Common myeloid progenitor, CD34-positive (primary cell): ENCODE results near the gene CACNG8.

Experiments used
- CTCF ChIA-PET: fragments of 350-600 bp; sonication (Branson Sonifier 250); formaldehyde crosslinking; loops from one replicate; lab custom pipeline; 2021; ENCODE audit warnings: antibody characterized with exemption; lab: Charles Lee
- POLR2A ChIA-PET: fragments of 350-600 bp; sonication (Branson Sonifier 250); formaldehyde crosslinking; loops from one replicate; lab custom pipeline; 2021; ENCODE audit warnings: antibody characterized with exemption; lab: Charles Lee
- DNase-seq, 3 donors: peaks; one replicate each; pipeline versions ENCODE4 v3.0.0 to v3.0.0-alpha.2; 2013
- H3K27ac ChIP-seq, 2 experiments: 1 replicate in 1 of 2; 2 replicates in 1 of 2; pipeline ENCODE4 v1.7.0; 2013; ENCODE audit warnings: inconsistent platforms in 2 of 2, low read length in 2 of 2, mild to moderate bottlenecking in 2 of 2, low read depth in 1 of 2, moderate library complexity in 1 of 2; ENCODE audit not compliant: severe bottlenecking in 2 of 2, insufficient read depth in 1 of 2, poor library complexity in 1 of 2
- H3K27me3 ChIP-seq, 5 experiments: replicated peaks in 2 of 5; 1 replicate in 3 of 5; 2 replicates in 2 of 5; pipeline versions ENCODE4 v1.6.1 to v1.7.0; 2013; ENCODE audit warnings: low read length in 4 of 5, mild to moderate bottlenecking in 2 of 5, moderate library complexity in 2 of 5, inconsistent platforms in 1 of 5; ENCODE audit not compliant: insufficient read depth in 5 of 5, control insufficient read depth in 4 of 5
- H3K36me3 ChIP-seq, 4 experiments: 1 replicate in 2 of 4; 2 replicates in 2 of 4; pipeline versions ENCODE4 v1.6.1 to v1.7.0; 2013; ENCODE audit warnings: low read length in 3 of 4, control low read depth in 1 of 4, mild to moderate bottlenecking in 1 of 4; ENCODE audit not compliant: control insufficient read depth in 4 of 4, insufficient read depth in 4 of 4
- H3K4me1 ChIP-seq, 4 experiments: 1 replicate in 3 of 4; 2 replicates in 1 of 4; pipeline versions ENCODE4 v1.6.1 to v1.7.1; 2013; ENCODE audit warnings: low read length in 3 of 4, mild to moderate bottlenecking in 3 of 4, control low read depth in 1 of 4, inconsistent platforms in 1 of 4, moderate library complexity in 1 of 4; ENCODE audit not compliant: control insufficient read depth in 4 of 4, insufficient read depth in 4 of 4; ENCODE audit errors: control extremely low read depth in 1 of 4
- H3K4me3 ChIP-seq, 7 experiments: 1 replicate in 4 of 7; 2 replicates in 3 of 7; pipeline versions ENCODE4 v1.5.1 to v1.7.0; 2013; ENCODE audit warnings: mild to moderate bottlenecking in 7 of 7, low read length in 6 of 7, moderate library complexity in 6 of 7, inconsistent platforms in 2 of 7, low read depth in 2 of 7, control low read depth in 1 of 7; ENCODE audit not compliant: insufficient read depth in 4 of 7, control insufficient read depth in 1 of 7; ENCODE audit errors: extremely low read depth in 1 of 7
- H3K9me3 ChIP-seq, 5 experiments: 1 replicate in 4 of 5; 2 replicates in 1 of 5; pipeline versions ENCODE4 v1.6.1 to v1.7.1; 2013; ENCODE audit warnings: low read length in 4 of 5, mild to moderate bottlenecking in 2 of 5, inconsistent platforms in 1 of 5, low read depth in 1 of 5, moderate library complexity in 1 of 5; ENCODE audit not compliant: control insufficient read depth in 4 of 5, insufficient read depth in 2 of 5; ENCODE audit errors: control extremely low read depth in 1 of 5
- WGBS: methylation state at CpG from one replicate; pipeline ENCODE4 v1.1.5; 2013; ENCODE audit not compliant: insufficient coverage; 5-methylcytosine and 5-hydroxymethylcytosine counted together

The CACNG8 gene

GRCh38 chr19:53992815-53993214 lies 30.1 kb downstream of the CACNG8 start:
- Histone ChIP-seq H3K27ac (no peak overlapping the region), H3K36me3 (no peaks in the 10 kb centered on the region), H3K4me1 (peaks cover 0 to 5% (median 2%) of the 10 kb centered on the region in 4 experiments), H3K27me3 (peaks cover 2 to 56% (median 32%) of the 10 kb centered on the region in 5 experiments), H3K9me3 (no peaks in the 10 kb centered on the region), H3K4me3 (no peak overlapping the region)
- ChIA-PET CTCF (no interaction called here), POLR2A (no interaction called here)
- 31% methylated on average over 39 of the region's 43 CpGs for WGBS
- DNase-seq, result no peak

- peaks cover 2 to 61% (median 36%) of the 10 kb centered on the region in 5 experiments for H3K27me3 ChIP-seq
These were observed 30.7 kb downstream of the CACNG8 start for GRCh38 chr19:53993448-53993847.

GRCh38 chr19:53994811-53995210 lies 32.1 kb downstream of the CACNG8 start:
- ChIA-PET POLR2A (no interaction called here), CTCF (interaction anchor here (1.0 kb wide), 1 partner anchor 24 kb away, joined by 3 read pairs; no protein-coding TSS in a partner anchor)
- WGBS, result no CpG with 5 or more reads among the region's 5 CpGs

More at GRCh38 chr19:53993448-53993847, 30.7 kb downstream of the CACNG8 start:
- WGBS, result no CpG with 5 or more reads among the region's 3 CpGs
- H3K4me3 ChIP-seq, result no peak overlapping the region
- no peaks in the 10 kb centered on the region for H3K9me3 ChIP-seq
- no peak for DNase-seq
- CTCF ChIA-PET, result no interaction called here
- H3K27ac ChIP-seq, result no peak overlapping the region
- H3K36me3 ChIP-seq, result no peaks in the 10 kb centered on the region
- POLR2A ChIA-PET, result no interaction called here
- peaks cover 0 to 5% (median 2%) of the 10 kb centered on the region in 4 experiments for H3K4me1 ChIP-seq

GRCh38 chr19:53998223-53998622 lies 35.5 kb downstream of the CACNG8 start:
- WGBS, result 60% methylated on average over 2 of the region's 7 CpGs
- H3K27ac ChIP-seq, result no peak overlapping the region
- H3K27me3 ChIP-seq, result peaks cover 4 to 56% (median 26%) of the 10 kb centered on the region in 5 experiments
- H3K36me3 ChIP-seq, result no peaks in the 10 kb centered on the region
- no peaks in the 10 kb centered on the region for H3K9me3 ChIP-seq
- POLR2A ChIA-PET, result no interaction called here
- DNase-seq, result no peak
- CTCF ChIA-PET, result no interaction called here
- no peak overlapping the region for H3K4me3 ChIP-seq
- no peaks in the 10 kb centered on the region for H3K4me1 ChIP-seq

More at GRCh38 chr19:53994811-53995210, 32.1 kb downstream of the CACNG8 start:
- Histone ChIP-seq H3K4me3 (no peak overlapping the region), H3K36me3 (no peaks in the 10 kb centered on the region), H3K27me3 (peaks cover 2 to 67% (median 33%) of the 10 kb centered on the region in 5 experiments), H3K4me1 (peaks cover 0 to 5% (median 2%) of the 10 kb centered on the region in 4 experiments), H3K27ac (no peak overlapping the region), H3K9me3 (no peaks in the 10 kb centered on the region)
- no peak for DNase-seq

- CTCF ChIA-PET, result no interaction called here
- POLR2A ChIA-PET, result no interaction called here
- peaks cover 2 to 41% (median 16%) of the 10 kb centered on the region in 5 experiments for H3K27me3 ChIP-seq
These were observed 37.0 kb downstream of the CACNG8 start for GRCh38 chr19:53999694-54000093.

GRCh38 chr19:54001496-54001895 lies 38.8 kb downstream of the CACNG8 start:
- no peaks in the 10 kb centered on the region for H3K36me3 ChIP-seq
- peaks cover 2 to 33% (median 13%) of the 10 kb centered on the region in 5 experiments for H3K27me3 ChIP-seq
- DNase-seq, result no peak
- no peaks in the 10 kb centered on the region for H3K9me3 ChIP-seq
- CTCF ChIA-PET, result interaction anchor here (1.2 kb wide), 1 partner anchor 22 kb away, joined by 3 read pairs; no protein-coding TSS in a partner anchor
- no peaks in the 10 kb centered on the region for H3K4me1 ChIP-seq
- no CpG with 5 or more reads among the region's 2 CpGs for WGBS
- POLR2A ChIA-PET, result no interaction called here
- H3K4me3 ChIP-seq, result no peak overlapping the region
- no peak overlapping the region for H3K27ac ChIP-seq

More at GRCh38 chr19:53999694-54000093, 37.0 kb downstream of the CACNG8 start:
- no peak for DNase-seq
- Histone ChIP-seq H3K27ac (no peak overlapping the region), H3K4me1 (no peaks in the 10 kb centered on the region), H3K36me3 (no peaks in the 10 kb centered on the region), H3K4me3 (no peak overlapping the region), H3K9me3 (no peaks in the 10 kb centered on the region)
- WGBS, result 98% methylated on average over 5 of the region's 5 CpGs

- POLR2A ChIA-PET, result interaction anchor here (0.5 kb wide), 1 partner anchor 294 kb away, joined by 3 read pairs; no protein-coding TSS in a partner anchor
- 97% methylated on average over 4 of the region's 10 CpGs for WGBS
- no peak overlapping the region for H3K27ac ChIP-seq
- H3K4me1 ChIP-seq, result no peaks in the 10 kb centered on the region
- H3K9me3 ChIP-seq, result no peaks in the 10 kb centered on the region
- no peaks in the 10 kb centered on the region for H3K36me3 ChIP-seq
- peaks cover 2 to 28% (median 11%) of the 10 kb centered on the region in 5 experiments for H3K27me3 ChIP-seq
- DNase-seq, result no peak
- no peak overlapping the region for H3K4me3 ChIP-seq
- CTCF ChIA-PET, result interaction anchor here (1.2 kb wide), 1 partner anchor 20 kb away, joined by 3 read pairs; no protein-coding TSS in a partner anchor
These were observed 40.0 kb downstream of the CACNG8 start for GRCh38 chr19:54002495-54003315.
